Measurements from ENCODE around the gene RUBCN. TPM values are rescaled to one million over a fixed set of nuclear protein-coding genes. Genes with fewer than 3 reads are reported as not detected.

RUBCN gene
- total RNA-seq, 2 experiments from 2014 or later: 27.3 to 27.7 TPM

- no peaks in the 10 kb centered on the region for H3K9me3 Mint-ChIP-seq
- no peaks in the 10 kb centered on the region for H3K27me3 Mint-ChIP-seq
- CTCF ChIA-PET: interaction anchor here (0.6 to 1.3 kb wide), 2 partner anchors 11 to 25 kb away, joined by 3 to 6 read pairs; no protein-coding TSS in a partner anchor
- DNase-seq (no peak), ATAC-seq (no peak)
- intact Hi-C loops (cut with micrococcal nuclease): no loop called here
- TF ChIP-seq CTCF (IDR thresholded peaks at IDR 0.05): no peak
- H3K4me1 Mint-ChIP-seq (ENCODE audit: low read depth): peaks cover 34% of the 10 kb centered on the region
- H3K4me3 Mint-ChIP-seq: peak overlapping the region; percentile 82
- H3K27ac Mint-ChIP-seq: peak overlapping the region; percentile 82
- POLR2A ChIA-PET: interaction anchor here (0.9 to 2.3 kb wide), 3 partner anchors 8 to 13 kb away, joined by 5 to 6 read pairs (median 5); partner anchors contain the start of gene FYTTD1
- peaks cover 8% of the 10 kb centered on the region for H3K36me3 Mint-ChIP-seq (ENCODE audit: low read depth)
Observed at GRCh38 chr3:197737749-197738462, 1.2 kb upstream of the RUBCN start.

GRCh38 chr3:197737319-197737649, 580 bp upstream of the RUBCN start:
- no peaks in the 10 kb centered on the region for H3K9me3 Mint-ChIP-seq
- ChIA-PET POLR2A (interaction anchor here (0.9 to 2.3 kb wide), 3 partner anchors 9 to 14 kb away, joined by 5 to 6 read pairs (median 5); partner anchors contain the start of gene FYTTD1), CTCF (interaction anchor here (1.3 kb wide), 1 partner anchor 11 kb away, joined by 6 read pairs; no protein-coding TSS in a partner anchor)
- ATAC-seq (no peak), DNase-seq (no peak)
- H3K36me3 Mint-ChIP-seq (ENCODE audit: low read depth): peaks cover 8% of the 10 kb centered on the region
- H3K27me3 Mint-ChIP-seq: no peaks in the 10 kb centered on the region
- TF ChIP-seq CTCF (IDR thresholded peaks at IDR 0.05): no peak
- H3K27ac Mint-ChIP-seq: peak overlapping the region; percentile 82
- intact Hi-C loops (cut with micrococcal nuclease): no loop called here
- H3K4me1 Mint-ChIP-seq (ENCODE audit: low read depth): peaks cover 34% of the 10 kb centered on the region
- peak overlapping the region; percentile 82 for H3K4me3 Mint-ChIP-seq

GRCh38 chr3:197736010-197736490, 654 bp downstream of the RUBCN start:
- DNase-seq: peak; percentile 79
- intact Hi-C loops (cut with micrococcal nuclease): no loop called here
- Mint-ChIP-seq H3K36me3 (ENCODE audit: low read depth) (peaks cover 11% of the 10 kb centered on the region), H3K27ac (peak overlapping the region; percentile 92), H3K9me3 (no peaks in the 10 kb centered on the region), H3K27me3 (no peaks in the 10 kb centered on the region), H3K4me3 (peak overlapping the region; percentile 82), H3K4me1 (ENCODE audit: low read depth) (peaks cover 38% of the 10 kb centered on the region)
- TF ChIP-seq CTCF (IDR thresholded peaks at IDR 0.05): no peak
- POLR2A ChIA-PET: interaction anchor here (0.6 to 2.4 kb wide), 9 partner anchors 13 to 184 kb away, joined by 3 to 16 read pairs (median 3); partner anchors contain the start of genes BDH1 and FYTTD1
- peak; percentile 23 for ATAC-seq
- CTCF ChIA-PET: interaction anchor here (1.0 to 2.2 kb wide), 4 partner anchors 15 to 137 kb away, joined by 4 to 8 read pairs (median 4); no protein-coding TSS in a partner anchor

GRCh38 chr3:197734667-197735318, 1.9 kb downstream of the RUBCN start:
- TF ChIP-seq CTCF (IDR thresholded peaks at IDR 0.05): no peak
- no peak overlapping the region for H3K27ac Mint-ChIP-seq
- ChIA-PET POLR2A (interaction anchor here (1.0 to 2.4 kb wide), 4 partner anchors 20 to 183 kb away, joined by 3 to 16 read pairs (median 4); partner anchors contain the start of gene BDH1), CTCF (interaction anchor here (1.6 to 2.2 kb wide), 2 partner anchors 16 to 136 kb away, joined by 5 to 8 read pairs; no protein-coding TSS in a partner anchor)
- intact Hi-C loops (cut with micrococcal nuclease): no loop called here
- ATAC-seq (no peak), DNase-seq (no peak)
- no peaks in the 10 kb centered on the region for H3K9me3 Mint-ChIP-seq
- peaks cover 11% of the 10 kb centered on the region for H3K36me3 Mint-ChIP-seq (ENCODE audit: low read depth)
- H3K4me3 Mint-ChIP-seq: peak overlapping the region; percentile 45
- no peaks in the 10 kb centered on the region for H3K27me3 Mint-ChIP-seq
- peaks cover 46% of the 10 kb centered on the region for H3K4me1 Mint-ChIP-seq (ENCODE audit: low read depth)

Data from activated CD8-positive, alpha-beta T cell treated with anti-CD3 and anti-CD28 coated beads for 36 hours (primary cell).